Activated T-cell treated with anti-CD3 and anti-CD28 coated beads for 48 hours (primary cell): ENCODE results near the gene FBXO36.
A peak's percentile ranks its signal among the peaks of the same experiment; 100 is the strongest.

Source experiments
- DNase-seq: peaks from one replicate; pipeline ENCODE4 v3.0.0-alpha.2; 2020; ENCODE audit warnings: low read depth

Gene FBXO36

DNA sequence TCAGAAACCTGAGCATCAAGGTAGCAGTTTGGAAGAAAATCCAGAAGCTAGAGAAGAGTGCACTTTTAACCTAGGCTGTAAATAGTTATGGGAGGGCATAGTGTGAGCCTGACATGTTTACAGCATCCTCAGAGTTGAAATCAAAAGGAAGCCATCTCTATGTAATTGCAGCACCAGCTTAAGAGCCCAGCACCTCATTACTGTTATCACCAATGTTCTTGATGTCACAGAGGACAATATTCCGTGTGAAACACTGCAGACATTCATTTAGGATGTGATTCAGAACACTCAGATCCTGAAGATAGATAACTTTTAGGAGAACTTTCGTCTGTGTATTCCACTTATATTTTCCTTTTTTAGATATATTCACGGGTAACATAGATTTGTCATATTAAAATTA, 48.1 kb downstream of the FBXO36 start:
- DNase-seq, result no peak

DNA sequence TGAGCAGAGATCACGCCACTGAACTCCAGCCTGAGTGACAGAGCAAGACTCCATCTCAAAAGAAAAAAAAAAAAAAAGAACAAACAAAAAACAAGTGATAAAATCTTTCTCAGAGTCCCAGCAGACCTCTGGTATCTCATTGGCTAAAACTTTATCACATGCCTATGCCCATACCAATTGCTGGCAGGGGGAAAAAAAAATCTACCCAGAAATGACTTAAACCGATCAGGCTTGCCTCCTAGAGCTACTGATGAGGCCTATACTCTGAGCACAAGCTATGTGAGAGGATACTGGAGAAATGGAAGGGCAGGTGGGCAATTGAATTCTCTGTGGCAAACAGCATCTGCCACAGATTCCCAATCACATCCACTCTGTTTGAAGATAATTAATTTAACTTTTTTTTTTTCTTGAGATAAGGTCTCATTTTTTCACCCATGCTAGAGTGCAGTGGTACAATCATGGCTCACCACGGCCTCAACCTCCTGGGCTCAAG, 49.0 kb downstream of the FBXO36 start:
- DNase-seq, result no peak

DNA sequence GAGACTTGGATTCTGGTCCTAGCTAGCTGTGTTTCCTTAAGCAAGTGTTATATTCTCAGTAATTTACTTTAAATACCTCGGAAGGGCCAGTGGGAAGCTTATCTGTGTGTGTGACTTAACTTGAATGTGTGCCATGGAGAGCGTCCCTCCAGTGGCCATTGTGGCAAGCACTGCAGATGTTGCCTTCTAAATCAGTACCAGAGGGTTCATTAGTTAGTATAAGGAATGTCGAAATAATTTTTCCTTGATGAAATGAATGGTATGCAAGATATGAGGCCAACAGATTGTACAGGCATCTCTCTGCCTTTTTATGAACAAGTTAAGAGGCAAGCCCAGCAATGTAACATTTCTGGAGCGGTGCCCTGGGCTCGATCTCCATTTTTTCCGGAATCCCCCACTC, 52.0 kb downstream of the FBXO36 start:
- no peak for DNase-seq

DNA sequence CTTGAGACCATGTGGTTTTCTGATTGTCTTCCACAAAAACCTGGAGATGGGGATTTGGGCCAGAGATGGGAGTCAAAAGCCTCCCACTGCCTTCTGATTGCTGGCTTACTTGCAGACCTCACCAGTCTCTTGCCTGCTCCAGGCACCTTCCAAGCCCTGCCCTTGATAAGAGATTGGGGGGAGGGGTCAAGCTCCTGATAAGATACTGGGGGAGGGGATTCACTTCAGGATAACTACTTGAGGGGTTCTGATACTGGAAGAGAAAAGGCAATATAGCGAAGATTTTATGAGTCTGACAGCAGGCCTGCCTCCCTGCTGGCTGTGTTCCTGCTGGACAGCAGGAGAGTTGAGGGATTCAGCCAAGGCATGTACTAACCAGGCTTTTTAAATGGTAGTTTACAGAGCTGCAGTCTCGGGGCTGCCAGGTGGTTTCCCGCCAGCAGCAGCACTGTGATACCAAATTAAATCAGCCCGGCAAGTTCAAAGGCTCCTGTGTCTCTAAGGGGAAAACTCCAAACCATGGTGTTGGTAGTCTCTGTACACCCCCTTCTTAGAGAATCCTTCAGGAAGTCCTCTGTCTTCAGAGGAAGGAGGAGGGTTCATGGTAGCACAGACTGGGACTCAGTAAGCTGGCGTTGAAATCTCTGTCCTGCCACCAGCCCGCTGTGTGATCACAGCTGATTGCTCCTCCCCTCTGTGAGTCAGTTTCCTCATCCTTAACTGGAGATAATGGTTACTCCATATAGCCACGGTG, 58.3 kb downstream of the FBXO36 start:
- no peak for DNase-seq

DNA sequence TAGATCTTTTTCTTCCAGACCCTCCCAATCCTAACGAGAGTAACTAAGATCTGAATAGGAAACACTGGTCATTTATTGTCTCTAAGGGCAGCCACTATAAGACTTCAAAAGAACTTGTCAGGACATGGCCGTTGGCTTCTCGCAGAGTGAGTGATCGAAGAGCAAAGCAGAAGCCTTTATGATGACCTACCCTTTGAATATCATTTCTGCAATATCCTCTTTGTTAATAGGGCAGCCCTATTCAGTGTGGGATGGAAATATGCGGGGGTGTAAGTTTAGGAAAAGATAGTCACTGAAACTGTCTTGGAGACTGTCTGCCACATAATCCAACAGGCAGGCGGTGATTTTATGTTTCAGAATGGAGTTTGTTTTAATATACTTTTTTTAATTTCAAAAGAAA, 70.9 kb downstream of the FBXO36 start:
- DNase-seq, result no peak

DNA sequence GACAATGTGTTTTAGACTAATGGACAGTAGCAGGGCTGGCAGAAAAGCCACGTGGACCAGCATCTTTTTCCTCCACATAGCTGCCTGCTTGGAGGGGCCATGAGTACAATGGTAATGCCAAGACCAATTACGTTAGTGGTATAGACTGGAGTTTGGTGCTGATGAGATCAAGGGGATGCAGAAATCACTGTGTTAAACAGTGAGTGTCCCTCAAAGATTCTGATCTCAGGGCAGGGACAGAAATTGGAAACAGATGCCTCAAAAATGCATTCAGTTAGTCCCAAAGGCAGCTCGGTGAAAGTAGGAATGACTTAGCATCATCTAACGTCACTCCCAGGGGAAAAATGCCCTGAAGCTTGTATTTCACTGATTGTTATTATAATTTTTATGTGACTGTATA, 74.0 kb downstream of the FBXO36 start:
- DNase-seq, result no peak

DNA sequence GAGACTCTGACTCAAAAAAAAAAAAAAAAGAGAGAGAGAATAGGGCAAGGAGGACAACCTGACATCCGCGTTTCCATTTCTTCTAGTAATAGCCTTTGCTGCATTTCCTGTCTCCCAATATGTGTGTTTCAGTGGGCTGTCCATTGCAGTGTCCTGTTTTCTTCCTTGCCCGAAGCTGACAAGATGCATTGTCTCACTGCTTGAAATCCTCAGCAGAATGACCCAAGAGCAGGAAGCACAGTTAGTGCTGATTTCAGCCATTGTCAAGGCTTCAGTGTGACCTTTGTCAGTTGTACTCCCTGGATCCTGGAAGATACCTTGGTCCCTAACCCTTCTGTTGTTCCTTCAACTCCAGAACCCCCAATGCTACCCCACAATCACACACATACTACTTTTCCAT, 75.3 kb downstream of the FBXO36 start:
- no peak for DNase-seq

DNA sequence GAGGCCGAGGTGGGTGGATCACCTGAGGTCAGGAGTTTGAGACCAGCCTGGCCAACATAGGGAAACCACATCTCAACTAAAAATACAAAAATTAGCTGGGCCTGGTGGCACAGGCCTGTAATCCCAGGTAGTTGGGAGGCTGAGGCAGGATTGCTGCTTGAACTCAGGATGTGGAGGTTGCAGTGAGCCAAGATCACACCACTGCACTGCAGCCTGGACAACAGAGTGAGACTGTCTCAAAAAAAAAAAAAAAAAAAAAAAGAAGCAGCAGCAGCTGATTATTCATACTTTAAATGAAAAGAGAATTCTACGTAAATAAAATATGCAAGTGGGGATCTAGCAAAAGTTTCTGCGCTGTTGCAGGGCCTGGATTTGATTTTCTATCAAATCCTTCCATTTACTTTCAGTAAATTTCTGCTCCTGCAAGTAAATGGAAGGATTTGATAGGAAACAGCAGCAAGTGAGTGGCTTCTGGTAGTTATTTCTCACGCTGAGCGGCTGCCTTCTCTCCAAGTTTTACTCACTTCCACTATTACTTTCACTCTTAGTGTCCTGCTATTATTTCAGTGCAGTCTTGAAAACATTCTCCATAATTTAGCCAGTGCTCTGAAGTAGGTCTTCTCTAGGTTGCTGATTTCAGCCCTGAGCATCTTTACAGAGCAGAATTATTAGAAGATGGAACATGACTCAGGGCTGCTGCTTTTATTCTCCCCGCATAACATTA, 78.0 kb downstream of the FBXO36 start:
- no peak for DNase-seq

DNA sequence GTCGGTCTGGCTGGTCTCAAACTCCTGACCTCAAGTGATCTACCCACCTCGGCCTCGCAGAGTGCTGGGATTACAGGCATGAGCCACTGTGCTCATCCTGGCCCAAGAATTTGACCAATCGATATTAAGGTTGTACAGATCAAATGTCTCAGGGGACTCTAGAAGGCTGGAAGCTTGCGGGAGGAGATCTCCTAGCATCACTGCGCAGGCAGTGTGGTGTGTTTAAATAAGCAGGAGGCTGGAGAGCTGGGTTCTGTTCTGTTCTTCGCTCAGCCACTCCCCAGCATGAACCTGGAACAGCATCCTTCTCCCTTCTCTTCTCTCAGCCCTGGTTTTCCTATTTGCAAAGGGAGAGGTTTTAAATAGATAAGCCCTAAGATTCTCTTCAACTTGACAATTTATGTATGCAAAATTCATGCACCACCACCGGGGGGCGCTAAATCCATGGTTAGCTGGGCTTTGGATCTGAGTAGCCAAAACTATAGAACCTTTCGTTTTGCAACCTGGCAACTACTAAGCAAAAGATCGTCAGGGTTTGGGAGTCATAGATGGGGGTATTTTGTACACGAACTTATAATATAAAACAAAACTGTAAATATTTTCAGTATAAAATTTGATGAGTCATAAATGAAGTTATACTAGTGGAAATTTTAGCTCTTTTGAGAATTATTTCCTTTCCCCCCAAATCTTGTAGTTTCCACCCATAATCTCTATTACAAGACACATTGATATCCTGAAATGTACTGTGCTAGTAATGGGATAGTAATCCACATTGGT, 85.8 kb downstream of the FBXO36 start:
- DNase-seq, result peak; percentile 71

DNA sequence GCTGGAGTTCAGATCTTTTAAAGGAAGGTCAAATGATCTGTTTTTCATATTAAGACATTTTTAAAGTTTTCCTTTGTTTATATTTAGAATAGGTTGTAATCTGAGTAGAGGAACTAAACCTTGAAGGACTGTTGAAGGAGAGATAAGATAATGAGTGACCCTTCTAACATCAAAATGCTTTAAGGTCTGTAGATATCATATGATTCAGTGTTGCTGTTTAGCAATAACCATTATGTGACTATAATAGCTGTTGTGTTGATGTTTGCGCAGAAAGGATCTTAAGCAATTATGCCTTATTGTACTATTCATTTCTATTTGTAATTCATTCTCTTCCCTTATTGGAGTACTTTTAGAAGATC, 86.4 kb downstream of the FBXO36 start:
- no peak for DNase-seq

DNA sequence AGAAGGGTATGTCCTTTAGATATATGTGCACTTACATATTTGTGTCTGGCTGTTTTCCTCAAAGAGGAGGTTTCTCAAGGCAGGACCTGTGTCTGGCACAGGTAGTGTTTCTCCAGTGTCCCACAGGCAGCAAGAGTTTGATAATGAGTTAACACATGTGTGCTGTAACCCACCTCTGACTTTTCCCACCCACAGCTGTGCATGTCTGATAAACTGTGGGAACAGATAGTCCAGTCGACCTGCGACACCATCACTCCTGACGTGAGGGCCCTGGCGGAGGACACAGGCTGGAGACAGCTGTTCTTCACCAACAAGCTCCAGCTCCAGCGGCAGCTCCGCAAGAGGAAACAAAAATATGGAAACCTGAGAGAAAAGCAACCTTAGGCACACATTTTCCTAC, 88.2 kb downstream of the FBXO36 start:
- DNase-seq, result no peak

DNA sequence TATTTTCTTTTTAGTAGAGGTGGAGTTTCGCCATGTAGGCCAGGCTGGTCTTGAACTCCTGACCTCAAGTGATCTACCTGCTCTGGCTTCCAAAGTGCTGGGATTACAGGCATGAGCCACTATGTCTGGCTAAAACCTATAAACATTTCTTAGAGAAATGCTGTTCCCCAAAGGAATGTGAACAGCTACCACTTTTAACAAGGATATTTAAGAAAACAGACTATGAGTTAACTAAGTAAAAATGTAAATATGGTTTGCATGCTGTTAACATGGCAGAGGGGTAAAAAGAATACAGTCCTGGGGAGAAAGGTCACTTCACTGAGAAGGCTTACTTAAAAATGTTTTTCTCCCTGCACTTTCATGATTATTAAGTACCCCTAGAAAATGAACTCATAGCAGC, 89.3 kb downstream of the FBXO36 start:
- DNase-seq, result no peak

DNA sequence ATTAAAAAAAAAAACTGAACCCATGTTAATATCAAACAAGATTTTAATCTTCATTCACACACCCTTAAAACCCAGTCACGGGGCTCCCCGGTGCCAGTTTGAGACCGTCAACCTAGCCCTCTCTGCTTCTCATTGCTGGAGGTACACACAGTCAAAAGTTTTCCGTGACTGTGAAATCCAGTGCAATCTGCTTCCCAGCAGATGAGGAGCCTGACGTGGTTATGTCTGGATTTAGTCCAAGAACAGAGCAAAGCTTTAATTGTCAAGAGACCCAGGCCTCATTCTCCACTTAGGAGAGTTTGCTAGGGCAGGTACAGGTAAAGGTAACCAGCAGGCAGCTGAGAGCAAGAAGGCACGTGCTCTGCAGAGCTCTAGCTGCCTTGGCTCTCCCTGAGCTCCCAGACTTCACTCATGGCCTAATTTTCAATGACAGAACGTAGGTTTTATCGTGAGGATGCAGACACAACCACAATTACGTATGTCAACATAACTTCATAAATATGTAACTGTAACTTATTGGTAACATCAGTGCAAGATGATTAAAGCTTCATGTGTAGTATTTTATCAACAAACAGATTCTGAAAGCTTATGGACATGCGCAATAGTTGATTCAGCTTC, 90.1 kb downstream of the FBXO36 start:
- DNase-seq, result no peak

DNA sequence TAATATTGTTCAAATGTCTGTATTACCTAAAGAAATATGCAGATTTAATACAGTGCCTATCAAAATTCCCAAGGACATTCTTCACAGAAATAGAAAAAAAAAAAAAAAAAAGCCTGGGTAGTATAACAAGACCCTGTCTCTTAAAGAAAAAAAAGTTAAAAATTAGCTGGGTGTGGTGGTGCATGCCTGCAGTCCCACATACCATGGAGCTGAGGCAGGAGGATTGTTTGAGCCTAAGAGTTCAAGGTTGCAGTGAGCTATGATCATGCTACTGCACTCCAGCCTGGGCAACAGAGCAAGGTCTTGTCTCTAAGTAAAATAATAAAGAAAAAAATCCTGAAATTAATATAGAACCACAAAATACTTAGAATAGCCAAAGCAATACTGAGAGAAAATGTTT, 94.5 kb downstream of the FBXO36 start:
- no peak for DNase-seq

DNA sequence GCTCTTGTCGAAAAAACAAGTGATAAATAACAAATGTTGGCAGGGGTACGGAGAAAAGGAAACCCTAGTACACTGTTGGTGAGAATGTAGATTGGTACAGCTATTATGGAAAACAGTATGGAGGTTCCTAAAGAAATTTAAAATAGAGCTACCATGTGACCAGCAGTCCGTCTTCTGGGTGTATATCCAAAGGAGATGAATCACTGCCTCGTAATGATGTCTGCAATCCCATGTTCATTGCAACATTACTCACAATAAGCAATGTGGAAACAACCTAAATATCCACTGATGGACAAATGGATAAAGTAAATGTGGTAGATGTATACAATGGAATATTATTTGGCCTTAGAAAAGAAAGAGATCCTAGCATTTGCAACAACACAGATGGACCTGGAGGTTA, 95.8 kb downstream of the FBXO36 start:
- DNase-seq, result no peak

DNA sequence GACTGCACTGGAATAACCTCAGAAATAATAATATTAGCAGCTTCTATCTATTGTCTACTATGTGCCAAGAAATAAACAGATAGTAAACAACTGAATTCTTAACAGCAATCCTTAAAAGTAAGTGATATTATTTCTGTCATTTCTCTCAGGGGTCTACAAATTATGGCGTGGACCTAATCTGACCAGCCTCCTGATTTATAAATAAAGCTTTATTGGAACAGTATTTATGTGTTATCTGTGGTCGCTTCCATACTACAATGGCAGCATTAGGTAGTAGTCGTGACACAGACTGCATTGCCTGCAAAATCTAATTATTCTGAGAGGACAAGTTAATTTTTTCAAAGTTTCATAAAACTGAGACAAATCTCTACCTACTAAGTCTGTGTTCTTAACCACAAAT, 97.4 kb downstream of the FBXO36 start:
- DNase-seq, result no peak

DNA sequence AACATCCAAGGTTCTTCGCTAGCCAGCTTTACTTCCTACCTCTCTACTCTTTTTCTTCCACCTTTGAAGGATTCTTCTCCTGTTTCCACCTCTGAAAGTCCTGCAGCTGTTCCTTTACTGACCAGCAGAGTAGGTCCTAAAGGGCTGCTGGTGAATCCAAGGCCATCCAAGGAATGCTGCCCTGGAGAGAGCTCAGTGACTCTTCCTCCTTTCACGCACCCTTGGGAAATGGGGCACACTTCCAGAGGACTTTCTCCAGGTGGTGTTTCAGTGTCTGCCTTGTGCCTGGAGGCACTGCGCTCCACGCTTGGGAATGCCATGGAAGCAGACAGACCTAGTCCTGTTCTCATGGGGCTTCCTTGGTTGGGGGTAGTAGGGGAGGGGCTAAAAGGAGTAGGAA, 101.0 kb downstream of the FBXO36 start:
- no peak for DNase-seq

DNA sequence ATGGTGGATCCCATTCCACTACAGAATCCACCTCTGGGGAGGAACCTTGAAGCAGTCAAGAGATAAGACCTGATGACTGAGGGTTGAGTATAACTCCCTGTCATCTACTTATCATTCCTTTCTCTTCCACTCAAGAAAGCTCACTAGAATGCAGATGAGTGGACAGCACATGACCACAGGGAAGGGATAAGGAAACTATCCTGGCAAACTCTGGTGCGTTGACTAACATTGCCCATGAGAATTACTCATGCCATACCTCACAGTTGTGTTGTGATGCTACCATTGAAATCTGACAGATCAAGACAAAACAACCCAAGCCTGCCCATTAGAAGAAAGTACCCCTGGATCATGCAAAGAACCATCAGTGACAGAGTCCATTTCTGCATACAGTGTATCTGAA, 119.9 kb downstream of the FBXO36 start:
- no peak for DNase-seq

DNA sequence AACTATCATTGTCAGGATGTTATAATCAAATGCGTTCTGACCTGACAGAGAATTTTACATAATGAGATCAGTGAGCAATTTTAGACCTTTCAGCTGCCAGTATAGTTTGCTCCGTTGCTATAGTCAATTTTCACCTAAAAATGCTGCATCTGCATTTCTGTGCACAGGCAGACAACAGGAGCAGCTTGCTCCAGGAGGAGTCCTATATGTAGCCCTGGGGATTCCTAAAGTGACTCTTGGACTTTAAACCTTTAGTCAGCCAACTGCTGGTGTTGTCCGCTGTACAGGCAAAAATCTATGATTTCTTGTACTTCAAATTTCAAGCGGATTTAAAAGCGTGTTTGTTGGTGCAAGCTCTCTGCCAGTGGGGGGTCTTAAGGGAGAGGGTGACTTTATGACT, 120.7 kb downstream of the FBXO36 start:
- DNase-seq, result no peak

DNA sequence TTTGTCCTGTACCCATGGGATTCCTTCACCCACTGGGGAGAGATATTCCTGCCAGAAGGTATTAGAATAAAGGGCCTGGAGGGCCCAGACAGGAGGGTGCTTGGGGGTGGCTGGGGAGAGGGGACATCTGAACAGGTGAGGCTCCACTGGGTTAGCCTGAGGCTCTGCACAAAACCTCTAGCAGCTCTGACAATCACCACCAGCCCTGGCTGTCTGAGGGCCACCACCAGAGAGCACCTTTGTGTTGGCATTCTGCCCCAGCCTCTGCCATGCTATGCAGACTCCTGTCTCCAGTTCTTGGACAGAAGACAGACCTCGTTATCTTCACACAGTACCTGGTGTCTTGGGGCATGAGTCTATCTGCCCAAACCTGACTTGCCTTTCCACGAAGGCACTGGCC, 121.2 kb downstream of the FBXO36 start:
- no peak for DNase-seq

DNA sequence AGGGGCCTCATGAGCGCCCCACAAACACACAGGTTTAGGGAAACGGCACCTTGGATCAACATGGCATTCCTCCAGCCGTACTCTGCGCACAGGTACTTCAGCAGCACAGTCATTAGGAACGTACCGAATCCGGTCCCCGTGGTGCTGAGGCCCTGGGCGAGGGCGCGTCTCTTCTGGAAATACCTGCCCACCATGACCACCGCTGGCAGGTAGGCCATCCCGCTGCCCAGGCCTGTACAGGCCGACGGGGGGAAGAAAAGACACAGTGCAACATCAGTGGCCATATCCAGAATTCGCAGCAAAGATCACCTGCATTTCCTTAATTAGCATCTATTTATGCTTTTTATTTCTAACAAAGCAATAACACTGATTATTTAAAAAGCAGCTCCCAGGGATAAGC, 124.2 kb downstream of the FBXO36 start:
- DNase-seq, result no peak

DNA sequence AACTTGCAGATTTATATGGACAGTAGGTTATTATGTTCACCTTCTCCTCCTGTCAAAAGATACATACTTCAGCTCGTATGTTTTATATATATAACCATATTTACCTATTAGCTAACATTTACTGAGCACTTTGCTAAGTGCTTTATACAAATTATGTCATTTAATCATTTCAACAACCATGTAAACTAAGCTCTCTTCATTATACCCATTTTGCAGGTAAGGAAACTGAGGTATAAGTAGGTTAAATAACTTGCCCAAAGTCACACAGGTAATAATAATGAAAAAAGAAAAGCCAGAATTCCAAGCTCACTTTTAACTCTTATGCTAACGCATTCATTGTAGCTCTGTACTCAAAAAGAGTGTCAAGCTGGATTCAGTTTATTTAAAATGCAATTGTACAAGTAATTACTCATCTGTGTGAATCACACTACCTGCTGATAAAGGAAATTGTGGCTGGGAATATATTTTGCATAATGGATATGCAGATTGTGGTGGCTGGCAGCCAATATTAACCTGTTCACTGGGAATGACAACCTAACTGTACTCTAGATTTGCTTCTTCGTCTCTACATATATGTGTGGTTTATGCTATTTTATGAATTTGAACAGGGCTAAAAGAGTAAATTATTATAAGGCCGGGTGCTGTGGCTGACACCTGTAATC, 125.8 kb downstream of the FBXO36 start:
- DNase-seq, result no peak
